GM10266 (cell line): ENCODE measurements around the gene TMEM151B.
A peak's percentile ranks its signal among the peaks of the same experiment; 100 is the strongest.

Experiments used
- DNase-seq: peaks from one replicate; pipeline ENCODE4 v3.0.0; 2012; ENCODE audit errors: extremely low spot score
- TF ChIP-seq, protein P1 (sequence below): IDR thresholded peaks from 2 replicates; pipeline ENCODE4 v1.5.1; 2012; ENCODE audit warnings: mild to moderate bottlenecking, low read depth; ENCODE audit not compliant: control insufficient read depth, insufficient read depth; ENCODE audit errors: missing control alignments

The TMEM151B gene

DNA sequence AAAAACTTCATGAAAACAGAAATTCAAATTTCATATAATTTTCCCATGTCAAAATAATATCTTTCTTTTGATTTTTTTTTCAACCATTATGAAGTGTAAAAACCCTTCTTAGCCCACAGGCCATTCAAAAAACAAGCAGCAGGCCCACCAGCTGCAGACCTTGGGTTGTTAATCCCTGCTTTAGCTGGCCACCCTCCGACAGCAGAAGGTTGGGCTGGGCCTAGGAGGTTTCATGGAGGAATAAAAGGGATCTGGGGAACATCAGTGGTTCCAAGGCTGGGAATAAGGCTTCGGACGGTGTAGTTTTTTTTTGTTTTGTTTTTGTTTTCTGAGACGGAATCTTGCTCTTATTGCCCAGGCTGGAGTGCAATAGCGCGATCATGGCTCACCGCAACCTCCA, 26.9 kb upstream of the TMEM151B start:
- TF ChIP-seq, protein P1, sequence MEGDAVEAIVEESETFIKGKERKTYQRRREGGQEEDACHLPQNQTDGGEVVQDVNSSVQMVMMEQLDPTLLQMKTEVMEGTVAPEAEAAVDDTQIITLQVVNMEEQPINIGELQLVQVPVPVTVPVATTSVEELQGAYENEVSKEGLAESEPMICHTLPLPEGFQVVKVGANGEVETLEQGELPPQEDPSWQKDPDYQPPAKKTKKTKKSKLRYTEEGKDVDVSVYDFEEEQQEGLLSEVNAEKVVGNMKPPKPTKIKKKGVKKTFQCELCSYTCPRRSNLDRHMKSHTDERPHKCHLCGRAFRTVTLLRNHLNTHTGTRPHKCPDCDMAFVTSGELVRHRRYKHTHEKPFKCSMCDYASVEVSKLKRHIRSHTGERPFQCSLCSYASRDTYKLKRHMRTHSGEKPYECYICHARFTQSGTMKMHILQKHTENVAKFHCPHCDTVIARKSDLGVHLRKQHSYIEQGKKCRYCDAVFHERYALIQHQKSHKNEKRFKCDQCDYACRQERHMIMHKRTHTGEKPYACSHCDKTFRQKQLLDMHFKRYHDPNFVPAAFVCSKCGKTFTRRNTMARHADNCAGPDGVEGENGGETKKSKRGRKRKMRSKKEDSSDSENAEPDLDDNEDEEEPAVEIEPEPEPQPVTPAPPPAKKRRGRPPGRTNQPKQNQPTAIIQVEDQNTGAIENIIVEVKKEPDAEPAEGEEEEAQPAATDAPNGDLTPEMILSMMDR, result no peak
- no peak for DNase-seq

DNA sequence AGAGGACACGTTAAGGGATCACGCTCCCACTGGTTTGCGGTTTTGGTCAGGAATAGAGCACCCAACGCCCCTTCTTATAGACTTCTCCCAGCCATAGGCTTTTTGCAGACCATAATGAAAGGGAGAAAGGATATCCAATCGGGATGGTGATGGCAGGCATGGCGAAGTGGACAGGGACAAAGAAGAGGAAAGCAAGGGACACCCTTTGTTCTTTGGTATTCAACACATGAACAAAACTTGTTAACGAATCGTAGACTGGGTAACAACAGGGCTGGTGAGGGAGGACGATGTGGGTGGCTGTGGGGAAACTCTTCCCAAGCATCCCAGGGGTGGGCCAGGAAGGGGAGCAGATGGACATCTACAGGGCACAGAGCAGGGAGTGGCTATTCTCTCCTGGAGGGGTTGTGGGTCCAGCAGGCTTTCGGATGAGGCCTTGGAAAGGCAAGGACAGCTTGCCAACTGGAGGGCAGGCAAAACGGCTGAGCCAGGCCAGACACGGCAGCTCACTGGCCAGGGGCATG, 24.8 kb upstream of the TMEM151B start:
- TF ChIP-seq, protein P1, result no peak
- DNase-seq, result no peak

DNA sequence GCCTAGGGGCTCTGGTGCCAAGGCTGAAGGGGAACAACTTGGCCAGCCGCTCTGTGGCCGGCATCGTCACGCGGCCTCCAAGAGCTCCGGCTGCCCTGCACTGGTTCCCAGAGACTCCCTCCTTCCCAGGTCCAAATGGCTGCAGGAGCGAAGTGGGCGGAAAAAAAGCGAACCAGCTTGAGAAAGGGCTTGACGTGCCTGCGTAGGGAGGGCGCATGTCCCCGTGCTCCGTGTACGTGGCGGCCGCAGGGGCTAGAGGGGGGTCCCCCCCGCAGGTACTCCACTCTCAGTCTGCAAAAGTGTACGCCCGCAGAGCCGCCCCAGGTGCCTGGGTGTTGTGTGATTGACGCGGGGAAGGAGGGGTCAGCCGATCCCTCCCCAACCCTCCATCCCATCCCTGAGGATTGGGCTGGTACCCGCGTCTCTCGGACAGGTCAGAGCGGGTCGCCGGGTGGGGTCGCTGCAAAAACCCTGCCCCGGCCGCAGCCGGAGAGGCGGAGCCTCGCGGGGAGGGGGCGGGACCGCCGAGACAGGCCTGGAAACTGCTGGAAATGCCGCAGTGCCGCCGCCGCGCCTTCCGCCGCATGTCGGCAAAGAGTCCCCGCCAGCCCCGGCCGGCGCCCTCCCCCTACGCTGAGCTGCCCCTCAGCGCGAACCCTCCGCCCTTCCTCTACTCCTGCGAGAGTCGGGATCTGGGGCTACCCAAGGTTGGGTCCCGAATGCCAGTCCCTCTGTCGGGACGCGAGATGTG, 24.2 kb upstream of the TMEM151B start:
- peak; percentile 85 for DNase-seq
- TF ChIP-seq, protein P1, result peak; percentile 61

DNA sequence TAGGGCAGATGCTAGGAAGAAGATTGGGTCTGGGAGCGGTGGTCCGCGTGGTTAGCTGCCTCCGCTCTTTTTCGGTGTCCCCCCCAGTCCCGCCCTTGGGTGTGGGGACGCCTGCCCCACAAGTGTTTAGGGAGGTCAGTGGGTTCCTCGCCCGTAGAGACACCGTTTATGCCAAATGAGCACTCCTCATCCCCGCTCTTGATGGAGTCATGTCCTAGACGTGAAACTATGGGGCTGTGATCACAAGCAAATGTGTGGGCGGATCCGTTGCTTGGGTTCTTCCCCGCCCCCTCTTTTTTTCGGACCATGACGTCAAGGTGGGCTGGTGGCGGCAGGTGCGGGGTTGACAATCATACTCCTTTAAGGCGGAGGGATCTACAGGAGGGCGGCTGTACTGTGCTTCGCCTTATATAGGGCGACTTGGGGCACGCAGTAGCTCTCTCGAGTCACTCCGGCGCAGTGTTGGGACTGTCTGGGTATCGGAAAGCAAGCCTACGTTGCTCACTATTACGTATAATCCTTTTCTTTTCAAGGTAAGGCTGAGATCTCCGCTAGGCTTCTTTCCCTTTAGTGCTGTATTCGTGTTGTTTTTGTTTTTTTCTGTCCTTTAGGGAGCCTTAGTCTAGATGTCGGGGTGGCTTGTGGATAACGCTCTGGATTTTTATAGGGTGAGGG, 23.4 kb upstream of the TMEM151B start, which contains the start of gene HSP90AB1:
Gene HSP90AB1 (plus strand): TSS at position 439 of the 675 bp plus-strand sequence. CDS start 1,529 bp downstream, outside the sequence.
- TF ChIP-seq, protein P1, result no peak
- DNase-seq, result peak; percentile 96

DNA sequence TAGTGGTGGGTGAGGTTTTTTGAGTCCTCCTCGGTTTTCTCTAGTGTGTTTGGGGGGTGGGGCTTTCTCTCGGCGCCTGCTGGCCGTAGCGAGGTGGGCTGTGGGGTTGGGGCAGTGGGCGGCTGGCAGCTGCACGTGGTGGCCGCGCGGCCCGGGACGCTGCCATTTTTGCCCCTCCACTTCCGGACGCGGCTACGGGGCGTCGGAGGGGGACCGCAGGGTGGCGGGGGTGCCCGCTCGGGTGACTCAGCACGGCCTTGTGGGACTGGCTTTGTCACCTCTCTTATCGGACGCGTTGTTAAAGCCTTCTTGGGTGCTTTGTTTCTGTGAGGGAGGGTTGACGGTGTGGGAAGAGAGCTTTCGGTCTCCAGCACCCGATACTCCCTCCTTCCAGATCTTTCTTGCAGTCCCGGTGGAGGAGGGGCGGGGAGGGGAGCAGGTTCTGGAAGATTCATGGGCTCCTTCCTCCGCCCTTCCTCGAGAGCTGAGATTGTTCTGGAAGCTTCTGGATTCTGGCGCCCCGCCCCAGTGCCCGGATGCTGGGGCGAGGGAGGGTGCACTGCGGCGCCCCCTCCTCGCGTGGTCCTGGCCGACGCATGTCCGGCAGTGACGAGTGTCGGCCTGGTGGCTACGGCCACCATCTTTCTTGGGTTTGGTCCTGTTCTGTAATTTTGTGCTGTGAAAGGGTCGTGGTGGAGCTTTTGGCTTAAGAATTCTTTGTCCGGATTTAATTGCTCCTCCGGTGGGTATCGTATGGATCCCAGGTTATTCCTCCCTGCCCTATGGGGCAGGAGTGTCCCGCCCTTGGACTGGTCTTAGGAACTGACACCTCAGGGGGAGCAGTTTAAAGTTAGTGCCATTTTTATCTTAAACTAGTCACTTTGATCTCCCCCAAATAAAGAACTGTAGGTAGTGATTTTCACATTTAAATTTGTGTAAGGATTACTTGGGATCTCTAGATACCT, 22.6 kb upstream of the TMEM151B start:
- peak; percentile 65 for DNase-seq

DNA sequence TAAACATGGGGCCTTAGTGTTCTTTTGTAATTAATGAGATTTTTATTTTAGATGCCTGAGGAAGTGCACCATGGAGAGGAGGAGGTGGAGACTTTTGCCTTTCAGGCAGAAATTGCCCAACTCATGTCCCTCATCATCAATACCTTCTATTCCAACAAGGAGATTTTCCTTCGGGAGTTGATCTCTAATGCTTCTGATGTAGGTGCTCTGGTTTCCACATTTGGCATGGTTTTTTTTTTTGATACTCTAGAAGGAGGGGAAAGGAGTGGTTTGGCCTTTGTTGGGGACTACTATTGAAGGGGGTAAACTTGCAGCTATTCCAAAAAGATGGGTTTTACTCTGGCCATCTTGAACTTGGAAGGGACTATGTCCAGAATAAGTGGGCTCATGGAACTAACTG, 21.7 kb upstream of the TMEM151B start:
- DNase-seq, result no peak
- TF ChIP-seq, protein P1, result no peak

More for the DNA sequence above, 22.6 kb upstream of the TMEM151B start:
- TF ChIP-seq, protein P1, result no peak
